HepG2 (cell line): ENCODE measurements around the gene TJP2. TPM values are rescaled to one million over a fixed set of nuclear protein-coding genes. Genes with fewer than 3 reads are reported as not detected.

Experiments used
- ARNT2 ChIP-seq: sonication (generic); formaldehyde crosslinking; IDR thresholded peaks from 2 replicates; pipeline ENCODE4 v1.8.0; 2022; ENCODE audit warnings: mild to moderate bottlenecking, low read depth, missing genetic modification reagents, moderate library complexity
- ARNTL ChIP-seq: sonication (generic); formaldehyde crosslinking; IDR thresholded peaks from 2 replicates; pipeline ENCODE4 v1.4.0; 2020; ENCODE audit warnings: mild to moderate bottlenecking, missing genetic modification reagents
- BORCS8-MEF2B ChIP-seq: sonication (generic); formaldehyde crosslinking; IDR thresholded peaks from 2 replicates; pipeline ENCODE4 v1.8.0; 2022; ENCODE audit warnings: mild to moderate bottlenecking, missing genetic modification reagents
- CBFB ChIP-seq: sonication (generic); formaldehyde crosslinking; IDR thresholded peaks from 2 replicates; pipeline ENCODE4 v1.4.0; 2020; ENCODE audit warnings: missing genetic modification reagents
- CREM ChIP-seq, 2 experiments: sonication (generic) in 1 of 2; formaldehyde crosslinking in 1 of 2; IDR thresholded peaks; 2 replicates each; pipeline versions ENCODE4 v1.4.0 to v1.6.1; 2016 to 2020; ENCODE audit warnings: antibody characterized with exemption in 1 of 2, mild to moderate bottlenecking in 1 of 2, missing genetic modification reagents in 1 of 2
- DMAP1 ChIP-seq: IDR thresholded peaks from 2 replicates; pipeline ENCODE4 v1.6.1; 2016
- LCORL ChIP-seq, 2 experiments: fragments of 450-650 bp in 1 of 2; sonication (generic) in 1 of 2; formaldehyde crosslinking in 1 of 2; IDR thresholded peaks; 2 replicates each; pipeline versions ENCODE4 v1.5.0 to v1.6.1; 2017 to 2020; ENCODE audit warnings: antibody characterized with exemption in 1 of 2, missing genetic modification reagents in 1 of 2
- MTA3 ChIP-seq: sonication (generic); formaldehyde crosslinking; IDR thresholded peaks from 2 replicates; pipeline ENCODE4 v1.4.0; 2020; ENCODE audit warnings: missing genetic modification reagents
- NR2F1 ChIP-seq, 2 experiments: fragments of 450-650 bp in 1 of 2; formaldehyde crosslinking in 1 of 2; IDR thresholded peaks; 2 replicates each; pipeline versions ENCODE4 v1.5.0 to v1.6.1; 2016 to 2020; ENCODE audit warnings: mild to moderate bottlenecking in 1 of 2, missing compliant biosample characterization in 1 of 2, missing genetic modification reagents in 1 of 2, moderate library complexity in 1 of 2
- PITX1 ChIP-seq: sonication (generic); formaldehyde crosslinking; IDR thresholded peaks from 2 replicates; pipeline ENCODE4 v1.5.1; 2020; ENCODE audit warnings: mild to moderate bottlenecking, missing genetic modification reagents
- SCMH1 ChIP-seq: sonication (generic); formaldehyde crosslinking; IDR thresholded peaks from 2 replicates; pipeline ENCODE4 v1.9.0; 2021; ENCODE audit warnings: missing genetic modification reagents, mild to moderate bottlenecking, borderline replicate concordance
- SIN3A ChIP-seq: IDR thresholded peaks from 2 replicates; pipeline ENCODE4 v1.6.1; 2011; ENCODE audit warnings: low read depth, mild to moderate bottlenecking, control low read depth, low read length, borderline replicate concordance
- SP5 ChIP-seq: IDR thresholded peaks from 2 replicates; pipeline ENCODE4 v1.6.1; 2016; ENCODE audit warnings: low read depth, borderline replicate concordance
- ZBTB1 ChIP-seq: sonication (generic); formaldehyde crosslinking; IDR thresholded peaks from 2 replicates; pipeline ENCODE4 v1.4.0; 2020; ENCODE audit warnings: missing genetic modification reagents, borderline replicate concordance
- ZKSCAN8 ChIP-seq: IDR thresholded peaks from 2 replicates; pipeline ENCODE4 v1.6.1; 2016; ENCODE audit warnings: borderline replicate concordance, missing genetic modification reagents, missing compliant biosample characterization
- ZNF562 ChIP-seq: sonication (generic); formaldehyde crosslinking; IDR thresholded peaks from 2 replicates; pipeline ENCODE4 v1.8.0; 2022; ENCODE audit warnings: missing genetic modification reagents, borderline replicate concordance
- ZNF577 ChIP-seq: sonication (generic); formaldehyde crosslinking; IDR thresholded peaks from 2 replicates; pipeline ENCODE4 v1.4.0; 2020; ENCODE audit warnings: mild to moderate bottlenecking, low read depth, missing genetic modification reagents, borderline replicate concordance
- ZNF841 ChIP-seq: sonication (generic); formaldehyde crosslinking; IDR thresholded peaks from 2 replicates; pipeline ENCODE4 v1.8.1; 2023; ENCODE audit warnings: missing genetic modification reagents, borderline replicate concordance
- ZNF878 ChIP-seq: sonication (generic); formaldehyde crosslinking; IDR thresholded peaks from 2 replicates; pipeline ENCODE4 v1.8.1; 2023; ENCODE audit warnings: mild to moderate bottlenecking, missing genetic modification reagents, moderate library complexity
- ZNF879 ChIP-seq: sonication (generic); formaldehyde crosslinking; IDR thresholded peaks from 2 replicates; pipeline ENCODE4 v1.8.1; 2023; ENCODE audit warnings: missing genetic modification reagents
- polyA plus RNA-seq, 8 experiments: library from polyadenylated mRNA; depleted of rRNA in 3 of 8; stranded (reverse) in 7 of 8; unstranded in 1 of 8; fragments of >200 nt; fragmentation: Illumina TruSeq in 4 of 8; extraction: Trizol in 4 of 8; gene quantifications; 2 replicates each; pipeline versions ENCODE4 v1.2.1 to v1.2.3, GENCODE V29; 2011 to 2016; ENCODE audit warnings: low read depth in 4 of 8, missing spikeins in 1 of 8, mixed read lengths in 1 of 8; ENCODE audit not compliant: insufficient read depth in 1 of 8
- total RNA-seq, 5 experiments: library from RNA; depleted of rRNA; stranded (reverse); fragments of >200 nt; fragmentation: Illumina TruSeq; extraction: Trizol; gene quantifications; 2 replicates each; pipeline ENCODE4 v1.2.3, GENCODE V29; 2016; ENCODE audit warnings: low read depth in 1 of 5
- TF ChIP-seq, protein P1 (sequence below): sonication (generic); formaldehyde crosslinking; IDR thresholded peaks from 2 replicates; pipeline ENCODE4 v1.4.0; 2020; ENCODE audit warnings: missing genetic modification reagents
- TF ChIP-seq, protein P2 (sequence below): sonication (generic); formaldehyde crosslinking; IDR thresholded peaks from 2 replicates; pipeline ENCODE4 v1.8.0; 2022; ENCODE audit warnings: mild to moderate bottlenecking, missing genetic modification reagents, moderate library complexity
- TF ChIP-seq, protein P3 (sequence below): sonication (generic); formaldehyde crosslinking; IDR thresholded peaks from 2 replicates; pipeline ENCODE4 v1.8.1; 2023; ENCODE audit warnings: mild to moderate bottlenecking, inconsistent platforms, moderate library complexity, missing genetic modification reagents, borderline replicate concordance

TJP2 gene
- total and polyA plus RNA-seq, 2 of the 13 experiments (the other 11 are each of a cell fraction or from before 2014, with no cell fraction given): 109 to 110 TPM

DNA sequence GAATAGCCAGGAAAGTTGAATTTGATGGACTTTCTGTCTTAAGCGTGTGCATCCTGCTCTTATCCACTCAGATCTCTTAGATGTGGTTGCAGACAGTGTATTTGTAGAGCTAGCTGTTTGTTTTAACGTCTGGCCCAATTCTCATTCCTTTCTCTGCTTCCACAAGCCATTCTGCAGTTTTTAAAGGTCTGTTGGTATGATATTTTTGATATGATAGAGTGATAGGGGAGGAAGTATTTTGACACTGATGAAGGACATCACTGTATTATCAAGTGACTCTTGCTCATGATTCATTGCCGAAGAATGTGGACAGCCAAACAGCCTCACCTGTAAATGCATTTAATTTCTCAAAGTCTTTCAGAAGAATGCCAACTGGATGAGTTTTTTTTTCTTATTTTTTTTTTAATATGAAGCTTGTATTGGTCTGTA is 4.5 kb downstream of the TJP2 start (continued):
- TF ChIP-seq SIN3A (no peak), DMAP1 (CRISPR knock-in tag) (no peak), ZBTB1 (CRISPR knock-in tag) (no peak), ZNF562 (CRISPR knock-in tag) (no peak), ARNTL (CRISPR knock-in tag) (no peak), ZNF841 (CRISPR knock-in tag) (no peak), ZNF878 (CRISPR knock-in tag) (no peak), PITX1 (CRISPR knock-in tag) (0 out of 2 replicates have a peak, but pooled peaks have one; percentile 17), SP5 (CRISPR knock-in tag) (peak; percentile 63), CREM (IDR thresholded peaks at IDR 0.05) (peak; percentile 72; the same call in 1 of the 2 replicates), CREM (CRISPR knock-in tag; IDR thresholded peaks at IDR 0.05) (no peak), ZNF577 (no peak), ZNF879 (CRISPR knock-in tag) (no peak), SCMH1 (CRISPR knock-in tag) (no peak), NR2F1 (CRISPR knock-in tag; IDR thresholded peaks at IDR 0.05) (no peak), LCORL (IDR thresholded peaks at IDR 0.05) (peak; percentile 46; the same call in 1 of the 2 replicates), LCORL (CRISPR knock-in tag; IDR thresholded peaks at IDR 0.05) (no peak), CBFB (CRISPR knock-in tag) (peak; percentile 99), ZKSCAN8 (0 out of 2 replicates have a peak, but pooled peaks have one; percentile 19), ARNT2 (CRISPR knock-in tag) (no peak), MTA3 (no peak), BORCS8-MEF2B (no peak)
- TF ChIP-seq, protein P1, sequence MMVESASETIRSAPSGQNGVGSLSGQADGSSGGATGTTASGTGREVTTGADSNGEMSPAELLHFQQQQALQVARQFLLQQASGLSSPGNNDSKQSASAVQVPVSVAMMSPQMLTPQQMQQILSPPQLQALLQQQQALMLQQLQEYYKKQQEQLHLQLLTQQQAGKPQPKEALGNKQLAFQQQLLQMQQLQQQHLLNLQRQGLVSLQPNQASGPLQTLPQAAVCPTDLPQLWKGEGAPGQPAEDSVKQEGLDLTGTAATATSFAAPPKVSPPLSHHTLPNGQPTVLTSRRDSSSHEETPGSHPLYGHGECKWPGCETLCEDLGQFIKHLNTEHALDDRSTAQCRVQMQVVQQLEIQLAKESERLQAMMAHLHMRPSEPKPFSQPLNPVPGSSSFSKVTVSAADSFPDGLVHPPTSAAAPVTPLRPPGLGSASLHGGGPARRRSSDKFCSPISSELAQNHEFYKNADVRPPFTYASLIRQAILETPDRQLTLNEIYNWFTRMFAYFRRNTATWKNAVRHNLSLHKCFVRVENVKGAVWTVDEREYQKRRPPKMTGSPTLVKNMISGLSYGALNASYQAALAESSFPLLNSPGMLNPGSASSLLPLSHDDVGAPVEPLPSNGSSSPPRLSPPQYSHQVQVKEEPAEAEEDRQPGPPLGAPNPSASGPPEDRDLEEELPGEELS (CRISPR knock-in tag): peak; percentile 83
- TF ChIP-seq, protein P2, sequence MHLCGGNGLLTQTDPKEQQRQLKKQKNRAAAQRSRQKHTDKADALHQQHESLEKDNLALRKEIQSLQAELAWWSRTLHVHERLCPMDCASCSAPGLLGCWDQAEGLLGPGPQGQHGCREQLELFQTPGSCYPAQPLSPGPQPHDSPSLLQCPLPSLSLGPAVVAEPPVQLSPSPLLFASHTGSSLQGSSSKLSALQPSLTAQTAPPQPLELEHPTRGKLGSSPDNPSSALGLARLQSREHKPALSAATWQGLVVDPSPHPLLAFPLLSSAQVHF: no peak
- TF ChIP-seq, protein P3, sequence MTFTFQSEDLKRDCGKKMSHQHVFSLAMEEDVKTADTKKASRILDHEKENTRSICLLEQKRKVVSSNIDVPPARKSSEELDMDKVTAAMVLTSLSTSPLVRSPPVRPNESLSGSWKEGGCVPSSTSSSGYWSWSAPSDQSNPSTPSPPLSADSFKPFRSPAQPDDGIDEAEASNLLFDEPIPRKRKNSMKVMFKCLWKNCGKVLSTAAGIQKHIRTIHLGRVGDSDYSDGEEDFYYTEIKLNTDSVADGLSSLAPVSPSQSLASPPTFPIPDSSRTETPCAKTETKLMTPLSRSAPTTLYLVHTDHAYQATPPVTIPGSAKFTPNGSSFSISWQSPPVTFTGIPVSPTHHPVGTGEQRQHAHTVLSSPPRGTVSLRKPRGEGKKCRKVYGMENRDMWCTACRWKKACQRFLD (CRISPR knock-in tag): no peak
